HG03045 (cell line): ENCODE measurements around the gene INSYN2B.
"Not testable (repeated sequence)": the region's sequence is repeated elsewhere in the genome, so short reads cannot be mapped to it uniquely, and the experiment has no call there.

Experiments
- ATAC-seq: cut with Tn5 transposase; IDR thresholded peaks from one replicate; pipeline ENCODE4 v1.9.1; 2021; ENCODE audit warnings: mild to moderate bottlenecking, moderate library complexity; ENCODE audit not compliant: unreplicated experiment

Gene INSYN2B

GRCh38 chr5:169973056-169973455 lies 7.2 kb downstream of the INSYN2B start:
- ATAC-seq = no peak

GRCh38 chr5:169971780-169972179 lies 8.5 kb downstream of the INSYN2B start:
- ATAC-seq = no peak

GRCh38 chr5:169970911-169971765 lies 9.2 kb downstream of the INSYN2B start:
- no peak for ATAC-seq

GRCh38 chr5:169970339-169970738 lies 10.0 kb downstream of the INSYN2B start:
- peak; percentile 73 for ATAC-seq

GRCh38 chr5:169964246-169964645 lies 16.0 kb downstream of the INSYN2B start:
- no peak for ATAC-seq

DNA sequence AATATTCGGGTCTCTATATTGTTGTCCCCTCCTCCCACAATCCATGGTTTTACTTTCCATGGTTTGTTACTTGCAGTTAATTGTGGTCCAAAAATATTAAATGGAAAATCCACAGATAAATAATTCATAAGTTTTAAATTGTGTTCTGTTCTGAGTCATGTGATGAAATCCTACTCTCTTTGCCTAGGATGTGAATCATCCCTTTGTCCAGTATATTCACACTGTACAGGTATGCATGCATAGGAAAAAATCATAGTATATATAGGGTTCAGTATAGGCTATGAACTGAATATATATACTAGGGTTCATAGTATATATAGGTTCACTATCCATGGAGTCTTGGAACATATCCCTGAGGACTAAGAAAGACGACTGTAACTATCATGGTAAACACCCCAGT lies 19.6 kb downstream of the INSYN2B start:
- no peak for ATAC-seq

DNA sequence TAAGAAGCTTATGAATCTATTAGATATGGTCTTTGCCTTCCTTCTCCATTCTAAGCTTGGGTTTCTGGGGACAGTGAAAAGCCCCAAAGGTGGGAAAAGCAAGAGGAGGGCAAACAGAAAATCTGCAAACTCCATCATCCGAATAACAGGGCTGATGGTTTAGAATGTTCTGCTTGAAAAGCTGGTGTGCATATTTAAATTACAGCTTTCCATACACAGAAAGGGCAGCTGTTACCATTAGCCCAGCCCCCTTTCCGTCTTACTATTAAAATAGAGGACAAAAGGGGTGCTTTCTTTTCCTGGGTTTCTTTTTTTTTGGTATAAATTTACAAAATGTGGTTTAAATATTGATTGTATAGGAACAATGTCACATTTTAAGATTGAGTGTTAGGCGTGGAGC lies 22.0 kb downstream of the INSYN2B start:
- ATAC-seq = no peak

- ATAC-seq = no peak
Measured at GRCh38 chr5:169956756-169957155, 23.5 kb downstream of the INSYN2B start.

DNA sequence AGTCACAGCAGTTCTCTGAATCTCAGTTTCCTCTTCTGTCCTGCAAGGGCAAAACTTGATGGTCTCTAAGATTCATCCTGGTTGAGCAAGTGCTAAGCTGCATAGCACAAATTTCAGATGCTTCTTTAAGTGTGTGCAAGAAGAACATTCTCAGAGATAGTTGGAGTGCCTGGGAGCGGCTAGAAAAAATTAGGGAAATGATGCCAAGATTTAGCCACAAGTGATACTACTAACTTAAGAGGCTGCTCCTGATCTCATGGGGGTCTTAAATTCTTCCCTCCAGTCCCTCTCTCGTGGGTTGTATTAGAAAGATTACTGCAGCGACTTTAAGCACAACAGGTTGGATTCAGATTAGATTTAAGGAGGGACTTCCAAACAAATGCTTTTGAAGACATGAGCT lies 24.2 kb downstream of the INSYN2B start:
- ATAC-seq = no peak

GRCh38 chr5:169954786-169955185 lies 25.5 kb downstream of the INSYN2B start:
- no peak for ATAC-seq

- ATAC-seq = not testable (repeated sequence)
Measured at GRCh38 chr5:169953196-169953595, 27.1 kb downstream of the INSYN2B start.

GRCh38 chr5:169950333-169950732 lies 30.0 kb downstream of the INSYN2B start:
- ATAC-seq = peak; percentile 57

DNA sequence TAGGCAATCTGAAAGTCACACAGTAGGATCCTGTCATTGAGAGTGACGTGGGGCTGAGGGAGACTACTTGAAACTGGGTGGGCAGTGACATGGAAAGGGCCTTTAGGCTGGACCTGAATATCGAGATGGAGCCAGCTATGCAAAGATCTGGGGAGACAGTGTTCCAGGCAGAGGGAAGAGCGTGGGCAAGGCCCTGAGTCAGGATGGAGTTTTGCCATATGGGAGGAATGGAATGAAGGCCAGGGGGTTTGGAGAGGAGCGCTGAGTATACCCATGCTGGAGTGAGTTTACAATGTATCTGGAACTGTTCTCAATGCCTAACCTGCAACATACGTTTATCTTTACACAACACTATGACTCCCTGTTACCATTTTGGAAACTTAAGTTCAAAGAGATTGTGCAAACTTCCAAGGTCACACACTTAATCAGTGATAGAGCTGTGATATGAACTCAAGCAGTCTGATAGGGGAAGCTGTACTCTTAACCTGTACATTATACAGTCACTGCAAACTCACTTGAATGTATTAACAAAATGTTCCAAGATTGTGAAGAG lies 33.5 kb downstream of the INSYN2B start:
- ATAC-seq = no peak

DNA sequence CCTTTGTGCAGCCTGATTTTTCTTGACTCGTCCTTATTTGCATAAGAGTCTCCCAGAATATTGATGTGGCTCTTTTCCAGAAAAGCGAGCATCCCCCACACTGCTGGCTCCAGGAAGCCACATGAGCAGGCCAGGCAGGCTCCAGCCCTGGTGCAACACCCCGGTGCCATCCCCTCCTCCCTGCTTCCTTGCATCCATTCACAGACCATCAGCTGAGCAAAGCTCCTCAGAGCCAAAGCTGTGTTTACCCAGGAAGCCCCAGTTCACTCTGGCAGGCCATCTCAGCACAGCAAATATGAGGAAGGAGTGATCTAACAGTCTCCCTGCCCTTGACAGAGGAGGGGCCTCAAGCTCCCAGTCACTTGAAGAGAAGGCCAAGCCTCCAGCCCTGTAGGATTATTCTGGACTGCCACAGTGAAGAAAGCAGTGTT lies 34.4 kb downstream of the INSYN2B start:
- no peak for ATAC-seq

- ATAC-seq = no peak
Measured at GRCh38 chr5:169944922-169945680, 35.2 kb downstream of the INSYN2B start.

DNA sequence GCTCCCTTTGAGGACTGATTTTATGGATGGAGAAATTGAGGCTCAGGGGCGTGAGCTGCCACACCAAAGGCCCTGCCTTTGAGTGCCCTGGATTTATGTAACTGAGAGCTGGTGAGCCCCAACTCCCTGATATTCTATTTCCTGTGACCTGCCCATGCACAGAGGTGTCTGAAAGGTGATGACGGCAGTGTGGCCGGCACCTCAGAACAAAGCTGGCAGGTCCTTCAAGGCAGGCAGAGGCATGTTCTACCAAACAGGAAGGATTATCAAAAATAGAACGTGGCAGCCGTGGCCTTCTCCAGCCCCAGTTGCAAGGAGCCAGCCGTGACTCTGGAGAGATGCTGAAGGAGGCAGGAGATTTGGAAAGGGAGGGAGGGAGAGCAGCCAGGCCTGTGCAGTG lies 36.2 kb downstream of the INSYN2B start:
- no peak for ATAC-seq

DNA sequence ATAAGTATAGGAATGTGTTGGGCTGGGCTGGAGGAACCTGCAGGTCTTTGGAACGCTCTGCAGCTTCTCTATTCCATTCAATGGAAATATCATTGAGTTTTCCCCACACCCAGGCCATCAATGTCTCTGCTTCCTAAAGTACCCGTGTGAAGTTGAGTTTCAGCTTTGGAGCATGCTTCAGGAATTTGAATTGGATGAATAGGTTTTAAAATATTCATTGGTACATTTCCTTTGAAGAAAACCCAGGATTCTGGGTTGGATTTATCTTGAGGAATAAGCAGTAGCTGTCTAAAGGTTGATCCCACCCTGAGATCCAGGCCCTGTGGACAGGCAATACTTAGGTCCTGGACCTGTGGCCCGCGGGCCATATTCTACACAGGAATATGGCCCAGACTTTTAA lies 37.3 kb downstream of the INSYN2B start:
- ATAC-seq = no peak

DNA sequence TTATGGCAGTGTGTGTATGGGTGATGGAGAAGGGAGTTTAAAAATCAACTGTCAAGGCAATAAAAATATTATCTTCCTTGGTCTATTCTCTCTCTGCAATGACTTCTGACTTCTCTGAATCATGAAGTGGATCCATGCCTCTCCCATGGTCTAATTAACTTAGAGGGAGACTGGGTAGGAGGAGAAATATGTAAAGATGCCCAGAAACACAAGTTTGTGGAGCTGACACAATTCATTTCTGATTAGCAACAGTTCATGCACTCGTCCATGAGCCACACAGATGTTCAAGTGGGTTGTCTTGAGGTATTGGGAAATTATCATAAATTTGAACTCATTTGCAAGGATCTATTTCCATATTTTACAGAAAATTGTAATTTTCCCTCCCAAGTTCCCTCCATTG lies 38.1 kb downstream of the INSYN2B start:
- ATAC-seq = no peak

DNA sequence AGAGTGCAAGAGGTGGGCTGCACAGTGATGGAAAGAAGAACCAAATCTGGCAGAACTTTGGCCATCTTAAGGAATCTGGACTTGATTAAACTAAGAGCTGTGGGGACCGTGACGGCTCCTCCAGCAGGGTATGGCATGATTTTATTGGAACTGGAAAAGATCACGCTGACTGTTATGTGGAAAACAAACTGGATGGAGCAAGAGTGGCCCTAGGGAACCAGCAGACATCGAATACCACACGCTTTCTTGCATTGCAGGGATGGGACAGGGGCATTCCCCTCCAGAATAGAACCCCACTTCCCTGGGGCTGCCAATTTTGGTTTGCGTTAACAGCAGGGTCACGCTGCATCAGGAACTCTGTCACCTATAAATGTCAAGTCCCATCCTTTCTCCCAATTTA lies 38.8 kb downstream of the INSYN2B start:
- no peak for ATAC-seq

DNA sequence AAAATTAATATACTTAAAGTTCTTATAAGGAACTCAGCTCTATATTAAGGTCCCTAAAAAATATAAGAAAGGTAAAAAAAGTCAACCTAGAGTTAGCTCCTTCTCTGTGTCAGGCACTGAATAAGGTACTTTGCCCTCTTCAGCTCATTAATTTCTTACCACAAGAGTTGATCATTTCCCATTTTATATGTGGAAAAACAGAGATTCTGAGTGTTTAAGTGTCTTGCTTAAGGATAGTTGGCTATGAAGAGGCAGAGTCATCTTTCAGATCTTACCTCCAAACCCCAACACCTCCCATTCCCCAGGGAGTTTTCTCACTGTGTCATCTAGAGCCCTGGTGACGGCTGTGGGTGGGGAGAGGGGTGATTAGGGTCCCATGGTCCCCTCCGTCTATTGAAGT lies 40.6 kb downstream of the INSYN2B start:
- ATAC-seq = no peak

GRCh38 chr5:169938439-169938838 lies 41.9 kb downstream of the INSYN2B start:
- no peak for ATAC-seq

DNA sequence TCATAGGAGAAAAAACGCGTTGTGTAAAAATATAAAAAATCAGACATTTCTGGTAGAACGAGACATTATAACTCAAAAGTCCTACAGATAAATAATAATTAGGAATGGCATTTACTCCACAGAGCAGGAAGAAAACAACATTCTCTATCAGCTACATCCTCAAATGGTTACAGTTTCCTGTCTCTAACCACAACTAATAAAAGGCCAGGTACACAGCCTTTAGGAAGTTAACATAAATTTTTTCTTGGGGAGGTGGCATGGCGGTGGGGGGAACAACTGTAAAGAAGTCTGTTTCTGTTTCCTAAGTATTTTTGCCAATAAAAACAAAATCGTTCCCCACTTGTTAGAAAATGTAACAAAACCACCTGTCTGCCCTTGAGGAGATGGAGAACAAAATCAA lies 44.5 kb downstream of the INSYN2B start:
- no peak for ATAC-seq
